GM21723 (cell line): ENCODE measurements around the gene WDR45B.

Experiments used
- ATAC-seq: cut with Tn5 transposase; IDR thresholded peaks from one replicate; pipeline ENCODE4 v1.9.1; 2021; ENCODE audit warnings: mild to moderate bottlenecking, moderate library complexity; ENCODE audit not compliant: unreplicated experiment

The WDR45B gene

GRCh38 chr17:82677353-82677925, 29.2 kb upstream of the WDR45B start:
- no peak for ATAC-seq

GRCh38 chr17:82675476-82676245, 27.4 kb upstream of the WDR45B start:
- ATAC-seq: no peak

GRCh38 chr17:82674656-82675475, 26.6 kb upstream of the WDR45B start:
- no peak for ATAC-seq

GRCh38 chr17:82670661-82671450, 22.6 kb upstream of the WDR45B start:
- ATAC-seq: no peak

- ATAC-seq: no peak
Observed at GRCh38 chr17:82668631-82669099, 20.4 kb upstream of the WDR45B start.

GRCh38 chr17:82668024-82668630, 19.9 kb upstream of the WDR45B start:
- ATAC-seq: no peak

GRCh38 chr17:82667668-82668000, 19.4 kb upstream of the WDR45B start:
- no peak for ATAC-seq

- ATAC-seq: no peak
Observed at GRCh38 chr17:82666931-82667667, 18.9 kb upstream of the WDR45B start.

- no peak for ATAC-seq
Observed at GRCh38 chr17:82665891-82666290, 17.6 kb upstream of the WDR45B start.

- no peak for ATAC-seq
Observed at GRCh38 chr17:82665217-82665616, 17.0 kb upstream of the WDR45B start.

GRCh38 chr17:82664701-82665182, 16.5 kb upstream of the WDR45B start:
- no peak for ATAC-seq

- no peak for ATAC-seq
Observed at GRCh38 chr17:82664276-82664575, 16.0 kb upstream of the WDR45B start.

- ATAC-seq: no peak
Observed at GRCh38 chr17:82663381-82664275, 15.4 kb upstream of the WDR45B start.

- ATAC-seq: no peak
Observed at GRCh38 chr17:82662711-82663261, 14.5 kb upstream of the WDR45B start.

- ATAC-seq: no peak
Observed at GRCh38 chr17:82661717-82662683, 13.8 kb upstream of the WDR45B start.

- ATAC-seq: no peak
Observed at GRCh38 chr17:82659886-82660285, 11.6 kb upstream of the WDR45B start.

GRCh38 chr17:82658796-82659452, 10.7 kb upstream of the WDR45B start:
- ATAC-seq: no peak
